ENCODE measurements around the gene LYG1. TPM values are rescaled to one million over a fixed set of nuclear protein-coding genes. Genes with fewer than 3 reads are reported as not detected.

Gene LYG1
- total RNA-seq, 1 experiment from 2014 or later, result 3.8 TPM

- H3K4me1 ChIP-seq (ENCODE audit: control insufficient read depth in 1 of 2, insufficient read depth in 2 of 2, low read length in 2 of 2), result no peaks in the 10 kb centered on the region
- no peaks in the 10 kb centered on the region for H3K27me3 ChIP-seq (ENCODE audit: insufficient read depth, low read length)
- H4K20me1 ChIP-seq (ENCODE audit: insufficient read depth), result no peaks in the 10 kb centered on the region
- ChIA-PET CTCF (no interaction called here), RAD21 (ENCODE audit: low non-redundant PET in 1 of 2, low total read pairs in 2 of 2, uncharacterized antibody in 2 of 2, unreplicated experiment in 2 of 2) (no interaction called here), POLR2A (no interaction called here)
- no peak overlapping the region for H3K4me2 ChIP-seq (ENCODE audit: low read length)
- TF ChIP-seq SIN3A (IDR thresholded peaks at IDR 0.05; ENCODE audit: low read depth) (no peak), POLR2AphosphoS5 (IDR thresholded peaks at IDR 0.05; ENCODE audit: low read depth, low read length) (no peak), MAX (IDR thresholded peaks at IDR 0.05) (no peak), ZBTB33 (IDR thresholded peaks at IDR 0.05; ENCODE audit: extremely low read depth, insufficient replicate concordance, low read length) (no peak), ZFX (IDR thresholded peaks at IDR 0.05) (no peak), RAD21 (IDR thresholded peaks at IDR 0.05; ENCODE audit: low read depth) (no peak), ZNF274 (IDR thresholded peaks at IDR 0.05; ENCODE audit: low read depth, low read length) (no peak), POLR2A (IDR thresholded peaks at IDR 0.05; ENCODE audit: borderline replicate concordance, extremely low read depth, insufficient read depth, insufficient read length) (no peak), EZH2 (IDR thresholded peaks at IDR 0.05) (no peak)
- TF ChIP-seq, protein P1, sequence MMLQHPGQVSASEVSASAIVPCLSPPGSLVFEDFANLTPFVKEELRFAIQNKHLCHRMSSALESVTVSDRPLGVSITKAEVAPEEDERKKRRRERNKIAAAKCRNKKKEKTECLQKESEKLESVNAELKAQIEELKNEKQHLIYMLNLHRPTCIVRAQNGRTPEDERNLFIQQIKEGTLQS (IDR thresholded peaks at IDR 0.05), result no peak
- TF ChIP-seq, protein P2, sequence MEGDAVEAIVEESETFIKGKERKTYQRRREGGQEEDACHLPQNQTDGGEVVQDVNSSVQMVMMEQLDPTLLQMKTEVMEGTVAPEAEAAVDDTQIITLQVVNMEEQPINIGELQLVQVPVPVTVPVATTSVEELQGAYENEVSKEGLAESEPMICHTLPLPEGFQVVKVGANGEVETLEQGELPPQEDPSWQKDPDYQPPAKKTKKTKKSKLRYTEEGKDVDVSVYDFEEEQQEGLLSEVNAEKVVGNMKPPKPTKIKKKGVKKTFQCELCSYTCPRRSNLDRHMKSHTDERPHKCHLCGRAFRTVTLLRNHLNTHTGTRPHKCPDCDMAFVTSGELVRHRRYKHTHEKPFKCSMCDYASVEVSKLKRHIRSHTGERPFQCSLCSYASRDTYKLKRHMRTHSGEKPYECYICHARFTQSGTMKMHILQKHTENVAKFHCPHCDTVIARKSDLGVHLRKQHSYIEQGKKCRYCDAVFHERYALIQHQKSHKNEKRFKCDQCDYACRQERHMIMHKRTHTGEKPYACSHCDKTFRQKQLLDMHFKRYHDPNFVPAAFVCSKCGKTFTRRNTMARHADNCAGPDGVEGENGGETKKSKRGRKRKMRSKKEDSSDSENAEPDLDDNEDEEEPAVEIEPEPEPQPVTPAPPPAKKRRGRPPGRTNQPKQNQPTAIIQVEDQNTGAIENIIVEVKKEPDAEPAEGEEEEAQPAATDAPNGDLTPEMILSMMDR (IDR thresholded peaks at IDR 0.05 in 2 of 3, conservative IDR thresholded peaks at IDR 0.05 in 1 of 3; ENCODE audit: borderline replicate concordance in 1 of 3, insufficient read depth in 1 of 3, low read depth in 2 of 3, low read length in 2 of 3), result no peak
- H3K9me3 ChIP-seq (ENCODE audit: control insufficient read depth in 1 of 2, insufficient read depth in 1 of 2, low read depth in 1 of 2, low read length in 2 of 2), result no peaks in the 10 kb centered on the region; a peak in 2 of 4 replicates
- H3K36me3 ChIP-seq (ENCODE audit: control insufficient read depth in 1 of 2, insufficient read depth in 2 of 2, low read length in 2 of 2), result no peaks in the 10 kb centered on the region
- no peak overlapping the region for H3K4me3 ChIP-seq (replicated peaks in 1 of 2; ENCODE audit: low read depth in 1 of 2, low read length in 2 of 2)
- H3K27ac ChIP-seq (ENCODE audit: low read depth, low read length), result no peak overlapping the region
- intact Hi-C loops (cut with micrococcal nuclease), result no loop called here
- H3K9ac ChIP-seq (ENCODE audit: low read length), result no peak overlapping the region
- DNase-seq (ENCODE audit: low read depth, low spot score) (no peak), ATAC-seq (no peak)
- H3K79me2 ChIP-seq (ENCODE audit: insufficient read depth, low read length), result no peaks in the 10 kb centered on the region
- BruUV-seq (replicated peaks), result no TSS peak
- H3K9me2 ChIP-seq (ENCODE audit: insufficient read depth), result no peaks in the 10 kb centered on the region
- H2AFZ ChIP-seq (ENCODE audit: low read depth, low read length, poor library complexity, severe bottlenecking), result no peak overlapping the region
Observed at GRCh38 chr2:99275882-99276281, 25.1 kb downstream of the LYG1 start.

Measured in HCT116 (cell line).